ENCODE data around the gene GAB2.
"Not testable (repeated sequence)": the region's sequence is repeated elsewhere in the genome, so short reads cannot be mapped to it uniquely, and the experiment has no call there.

GAB2 gene

GRCh38 chr11:78237293-78238046, 180.2 kb downstream of the GAB2 start:
- DNase-seq: no peak

- no peak for DNase-seq
Measured at GRCh38 chr11:78234006-78234405, 183.6 kb downstream of the GAB2 start.

GRCh38 chr11:78233046-78233445, 184.6 kb downstream of the GAB2 start:
- not testable (repeated sequence) for DNase-seq

GRCh38 chr11:78231962-78232501, 185.6 kb downstream of the GAB2 start:
- no peak for DNase-seq

GRCh38 chr11:78230161-78230877, 187.3 kb downstream of the GAB2 start:
- DNase-seq: no peak

DNA sequence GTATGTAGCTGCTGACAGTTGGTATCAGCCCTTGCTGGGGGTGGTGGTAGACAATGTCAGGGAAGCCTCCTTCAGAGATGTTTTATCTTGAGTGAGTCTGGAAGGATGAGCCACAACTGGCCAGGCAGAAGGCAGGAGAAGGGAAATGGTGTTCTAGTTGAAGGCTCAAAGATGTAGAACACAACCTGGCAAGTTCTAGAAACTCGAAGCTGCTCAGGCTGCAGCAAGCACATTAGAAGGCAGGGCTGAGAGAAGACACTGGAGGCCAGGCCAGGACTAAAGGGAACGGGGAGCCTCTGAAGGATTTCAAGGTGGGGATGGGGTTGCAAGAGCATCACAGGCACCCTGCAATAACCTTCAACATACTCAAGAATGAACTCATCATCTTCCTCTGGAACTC, 188.5 kb downstream of the GAB2 start:
- DNase-seq: no peak

DNA sequence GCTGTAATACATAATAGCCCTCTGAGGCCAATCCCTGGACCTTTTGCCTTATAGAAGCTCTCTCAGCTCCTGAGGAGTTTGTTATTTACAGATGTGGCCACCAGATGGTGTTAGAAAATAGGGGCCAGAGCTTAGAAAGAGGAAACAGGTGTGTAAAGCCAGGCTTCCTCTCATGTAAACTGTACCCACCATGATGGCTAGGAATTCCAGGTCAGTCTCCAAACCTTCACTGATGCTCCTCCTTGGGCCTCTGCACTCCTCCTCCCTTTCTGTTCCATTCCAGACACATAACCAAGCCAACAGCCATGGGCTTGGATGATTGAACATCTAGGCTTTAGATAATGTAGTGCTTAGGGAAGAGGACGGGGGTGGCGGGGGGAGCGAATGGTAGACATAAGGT, 189.2 kb downstream of the GAB2 start:
- DNase-seq: peak; percentile 72 to 73

DNA sequence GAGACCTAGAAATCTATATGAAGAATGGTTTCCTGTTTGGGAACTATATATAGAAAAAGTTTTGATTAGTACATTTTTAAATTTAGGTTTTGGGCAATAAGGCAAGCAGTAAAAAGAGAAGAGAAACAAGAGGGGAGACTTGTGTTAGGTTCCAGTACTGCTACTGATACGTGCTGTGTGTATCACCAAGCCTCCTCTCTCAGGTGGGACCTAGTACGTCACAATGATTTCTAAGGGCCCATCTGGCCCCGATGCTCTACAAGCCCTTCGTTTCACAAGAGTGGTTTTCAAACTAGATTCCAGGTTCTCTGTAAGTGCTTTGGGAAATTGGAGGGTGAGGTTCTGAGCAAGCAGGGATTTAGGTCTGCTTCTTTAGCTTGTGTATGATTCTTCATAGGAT, 189.7 kb downstream of the GAB2 start:
- DNase-seq: no peak

DNA sequence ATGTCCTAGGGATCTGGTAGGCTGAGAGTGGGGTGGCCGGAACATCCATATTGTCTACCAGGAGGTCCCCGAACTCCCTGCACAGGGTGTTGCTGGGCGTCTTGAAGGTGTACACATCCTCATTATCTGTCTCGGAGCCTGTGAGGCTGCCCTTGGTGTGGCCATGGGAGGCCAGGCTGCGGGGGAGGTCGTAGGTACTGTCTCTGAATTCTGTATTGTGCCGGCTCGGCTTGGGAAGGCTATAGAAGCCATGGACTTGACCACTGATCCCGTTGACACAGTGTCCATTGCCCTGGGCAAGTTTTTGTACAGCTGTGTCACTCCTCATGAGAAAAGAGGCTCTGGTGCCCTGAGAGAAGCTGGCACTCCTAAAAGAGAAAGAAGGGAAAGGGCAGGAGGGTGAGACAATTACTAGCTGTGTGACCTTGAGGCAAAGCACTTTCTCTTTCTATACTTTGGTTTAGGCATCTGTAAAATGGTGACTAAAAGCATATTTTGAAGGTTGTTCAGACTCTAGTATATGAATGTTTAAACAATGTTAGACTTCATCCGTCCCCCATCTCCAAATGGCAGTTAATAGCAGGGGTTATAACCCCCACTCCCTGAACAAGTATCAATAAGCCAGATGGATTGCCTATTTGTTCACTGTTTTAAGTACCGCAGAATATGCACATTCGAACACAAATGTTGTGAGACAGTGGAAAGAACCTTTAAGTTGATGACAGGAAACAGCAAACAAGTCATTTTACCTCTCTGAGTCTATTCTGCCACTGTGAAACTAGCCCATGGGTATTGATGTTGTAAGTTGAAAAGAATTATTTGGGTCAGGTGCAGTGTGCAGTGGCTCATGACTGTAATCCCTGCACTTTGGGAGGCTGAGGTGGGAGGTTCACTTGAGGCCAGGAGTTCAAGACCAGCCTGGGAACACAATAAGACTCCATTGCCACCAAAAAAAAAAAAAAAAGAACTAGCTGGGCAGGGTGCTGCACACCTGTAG, 190.6 kb downstream of the GAB2 start:
- no peak for DNase-seq

DNA sequence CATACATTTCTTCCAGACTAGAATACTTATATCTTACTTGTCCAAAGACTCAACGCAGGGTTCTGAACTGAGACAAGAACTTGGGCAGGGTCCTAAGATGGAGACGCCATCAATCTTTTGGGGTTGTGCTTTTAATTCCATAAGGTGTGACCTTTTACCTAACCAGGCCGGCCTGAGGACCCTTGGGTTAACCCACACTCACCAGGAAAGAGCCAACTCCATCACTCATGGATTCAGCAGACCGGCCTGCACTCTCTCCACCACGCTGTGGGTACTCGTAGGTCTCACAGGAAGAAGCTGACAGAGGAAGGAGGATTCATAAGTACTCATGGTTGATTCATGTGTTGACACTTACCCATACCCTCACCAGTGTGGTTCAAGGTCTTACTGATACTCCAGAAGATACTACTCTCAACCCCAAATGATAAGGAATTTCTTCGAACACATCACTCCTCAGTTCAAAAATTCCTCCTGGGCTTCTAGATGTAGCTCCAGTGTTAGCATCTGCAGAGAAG, 192.7 kb downstream of the GAB2 start:
- no peak for DNase-seq

- DNase-seq: no peak
Measured at GRCh38 chr11:78224506-78224905, 193.1 kb downstream of the GAB2 start.

DNA sequence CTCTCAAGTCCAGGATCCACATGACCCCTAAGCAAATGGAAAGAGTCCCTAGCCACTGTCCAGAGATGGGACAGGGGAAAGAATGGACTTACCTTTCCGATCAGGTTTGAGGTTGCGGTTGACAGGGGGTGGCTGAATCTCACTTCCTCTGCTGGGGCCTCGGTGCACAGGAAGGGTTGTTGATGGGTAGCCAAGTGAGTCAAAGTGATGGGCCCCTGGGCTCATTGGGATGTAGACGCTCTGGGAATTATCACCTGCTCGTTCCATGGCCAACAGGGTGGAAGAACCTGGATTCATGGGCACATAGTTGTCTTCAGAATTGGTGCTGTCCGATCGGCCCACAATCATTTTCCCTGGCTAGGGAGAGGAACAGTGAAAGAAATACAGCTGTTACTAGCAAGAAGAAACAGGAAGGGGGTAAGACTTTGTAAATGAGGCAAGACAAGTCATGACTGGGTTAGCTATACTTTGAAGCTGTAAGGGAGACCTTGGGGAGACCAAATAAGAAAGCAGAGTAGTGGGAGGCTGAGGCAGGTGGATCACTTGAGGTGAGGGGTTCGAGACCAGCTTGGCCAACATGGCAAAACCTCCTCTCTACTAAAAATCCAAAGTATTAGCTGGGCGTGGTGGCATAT, 194.2 kb downstream of the GAB2 start:
- no peak for DNase-seq

DNA sequence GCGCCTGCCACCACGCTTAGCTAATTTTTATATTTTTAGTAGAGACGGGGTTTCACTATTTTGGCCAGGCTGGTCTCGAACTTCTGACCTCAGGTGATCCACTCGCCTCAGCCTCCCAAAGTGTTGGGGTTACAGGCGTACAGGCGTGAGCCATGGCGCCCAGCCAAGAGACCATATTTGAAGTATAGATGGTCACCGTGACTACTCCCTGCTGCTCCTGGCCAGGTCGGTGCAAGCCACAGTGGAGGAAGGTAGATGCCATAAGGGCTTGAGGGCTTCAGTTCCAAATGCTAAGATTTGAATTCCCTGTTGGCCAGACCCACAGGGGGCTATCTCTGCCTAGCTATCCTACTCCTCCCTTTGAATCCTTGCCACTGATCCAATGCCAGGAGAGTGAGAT, 194.9 kb downstream of the GAB2 start:
- DNase-seq: not testable (repeated sequence)

DNA sequence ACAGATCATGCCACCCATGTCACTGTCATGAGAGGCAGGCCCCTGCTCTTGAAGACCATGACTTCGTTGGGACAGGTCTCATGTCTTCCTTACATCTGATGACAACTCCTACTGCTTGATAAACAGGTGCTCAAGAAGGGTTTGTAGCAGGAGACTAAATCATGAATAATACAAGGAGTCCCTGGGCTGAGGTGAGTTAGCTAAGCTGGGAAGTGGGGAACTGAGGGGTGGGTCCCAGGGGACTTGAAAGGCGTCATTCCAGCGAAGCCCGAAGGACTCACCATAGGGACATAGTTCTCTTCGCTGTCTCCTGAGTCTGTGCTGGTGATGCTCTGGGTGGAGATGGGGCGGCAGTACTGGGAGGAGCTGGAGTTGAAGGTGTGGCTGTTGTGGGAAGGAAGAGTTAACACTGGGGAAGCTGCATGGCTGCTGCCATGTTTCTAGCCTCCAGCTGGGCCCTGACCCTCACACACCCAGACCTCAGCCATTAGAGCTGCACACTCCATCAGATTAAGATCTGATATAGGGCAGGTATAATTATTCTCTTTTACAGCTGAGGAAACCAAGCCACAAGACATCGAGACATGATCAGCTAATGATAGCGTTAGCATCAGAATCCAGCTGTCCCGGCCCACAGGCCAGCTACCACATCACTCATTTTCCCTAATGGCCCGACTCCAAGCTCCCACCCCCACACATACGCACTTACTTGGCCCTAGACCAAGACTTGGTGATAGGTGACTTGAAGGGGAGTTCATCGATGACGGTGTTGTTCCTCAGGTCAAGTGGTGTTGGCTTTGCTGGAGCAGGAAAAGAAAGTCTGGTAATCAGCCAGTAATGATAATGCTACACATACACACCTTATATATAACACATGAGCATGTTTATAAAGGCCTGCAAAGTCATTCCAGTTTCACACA, 196.0 kb downstream of the GAB2 start:
- DNase-seq: no peak

- no peak for DNase-seq
Measured at GRCh38 chr11:78220218-78221157, 197.1 kb downstream of the GAB2 start.

DNA sequence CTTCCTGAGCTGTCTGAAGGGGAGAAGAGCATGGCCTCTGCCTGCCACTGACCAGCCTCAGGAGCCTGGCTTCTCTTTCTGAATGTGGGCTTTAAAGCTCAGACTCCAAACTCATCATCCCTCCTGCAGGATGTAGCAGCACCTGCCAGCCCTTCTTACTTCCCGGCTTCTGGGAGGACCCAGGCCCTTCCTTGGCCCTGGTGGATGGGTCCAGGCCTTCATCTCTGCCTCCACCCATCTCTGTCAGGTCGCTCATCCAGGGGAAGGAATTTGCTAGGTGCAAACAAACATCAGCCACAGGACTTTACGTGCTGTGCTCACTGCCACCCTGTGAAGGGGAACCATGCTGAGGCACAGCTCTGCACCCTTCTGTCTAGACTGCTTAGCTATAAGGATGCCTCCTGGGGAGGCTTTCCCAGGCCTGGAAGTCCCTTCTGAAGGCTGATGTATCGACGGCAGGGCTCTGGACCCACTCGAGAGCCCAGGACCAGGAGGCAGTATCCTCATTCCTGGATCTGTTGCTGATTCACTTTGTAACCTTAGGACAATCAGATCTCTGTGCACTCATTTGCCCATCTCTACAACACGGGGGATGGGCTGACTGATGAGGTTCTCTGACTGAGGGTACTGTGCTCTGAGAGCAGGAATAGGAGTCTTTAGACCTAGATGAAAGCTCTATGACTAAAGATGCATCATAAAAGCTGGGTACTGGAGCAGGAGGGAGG, 198.0 kb downstream of the GAB2 start:
- DNase-seq: no peak

GRCh38 chr11:78218707-78219492, 198.7 kb downstream of the GAB2 start:
- DNase-seq: no peak

All from Kasumi-1 (cell line).